ENCODE results near the gene GBGT1. TPM values are rescaled to one million over a fixed set of nuclear protein-coding genes. Genes with fewer than 3 reads are reported as not detected.

GBGT1 gene
- total and polyA plus RNA-seq, 9 of the 15 experiments (the other 6 are each of a cell fraction or from before 2014, with no cell fraction given) = 0.55 to 25.8 (median 13.7) TPM

DNA sequence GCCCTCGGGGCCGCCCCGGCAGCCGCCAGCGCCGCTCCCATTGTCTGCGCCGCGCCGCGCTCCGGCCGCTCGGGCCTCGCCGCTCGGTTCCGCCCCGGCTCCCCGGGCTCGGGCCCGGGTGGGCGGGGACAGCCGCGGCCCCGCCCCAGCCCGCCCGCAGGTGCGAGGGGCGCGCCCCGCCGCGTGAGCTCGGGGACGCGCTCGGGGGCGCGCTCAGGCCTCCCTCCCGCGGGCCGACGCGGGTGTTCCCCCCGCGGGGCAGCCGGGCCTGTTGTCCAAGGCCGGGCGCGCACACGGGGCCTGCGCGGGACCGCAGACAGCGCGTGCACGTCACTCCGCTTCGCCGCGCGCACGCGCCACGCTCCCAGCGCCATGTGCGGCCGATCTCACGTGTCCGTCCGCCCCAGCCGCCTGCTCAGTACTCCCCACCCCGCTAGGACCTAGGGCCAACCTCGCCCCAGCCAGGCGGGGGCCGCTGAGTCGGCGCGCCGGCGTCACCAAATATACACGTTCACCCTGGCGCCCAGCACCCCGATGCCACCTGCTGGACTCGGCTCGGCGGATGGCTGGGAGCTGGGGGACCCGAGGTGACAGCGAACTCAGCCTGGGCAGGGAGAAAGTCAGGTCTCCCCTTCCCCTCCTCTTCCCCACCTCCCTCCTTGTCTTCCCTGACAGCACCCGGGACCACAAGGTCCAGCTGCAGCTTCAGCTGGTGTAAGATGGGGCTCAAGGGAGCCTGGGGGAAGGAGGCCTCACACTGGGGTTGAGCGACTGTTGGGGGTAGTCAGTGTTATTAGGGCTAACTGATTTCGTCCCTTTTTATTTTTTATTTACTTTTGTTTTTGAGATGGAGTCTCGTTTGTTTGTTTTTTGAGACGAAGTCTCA lies 14.3 kb downstream of the GBGT1 start:
- Histone ChIP-seq H3K4me3 (peak overlapping the region; percentile 80), H3K36me3 (ENCODE audit: control insufficient read depth, insufficient read depth, low read length) (peaks cover 21% of the 10 kb centered on the region; the same call in 1 of the 3 replicates), H3K4me2 (ENCODE audit: insufficient read depth, low read length) (peak overlapping the region; percentile 86), H3K79me2 (ENCODE audit: control insufficient read depth, insufficient read depth, low read length) (peaks cover 43% of the 10 kb centered on the region), H3K9me1 (ENCODE audit: control insufficient read depth, insufficient read depth, low read length) (no peaks in the 10 kb centered on the region), H3K4me1 (replicated peaks in 1 of 2; ENCODE audit: control insufficient read depth in 2 of 2, insufficient read depth in 2 of 2, low read length in 2 of 2) (peaks cover 14 to 61% of the 10 kb centered on the region in 2 experiments), H3K9me3 (replicated peaks; ENCODE audit: control insufficient read depth, insufficient read depth, low read depth, low read length) (no peaks in the 10 kb centered on the region), H3K27me3 (ENCODE audit: control insufficient read depth in 2 of 2, insufficient read depth in 2 of 2, low read length in 2 of 2) (no peaks in the 10 kb centered on the region), H3K27ac (ENCODE audit: extremely low read depth, low read depth, low read length) (peak overlapping the region; percentile 75), H4K20me1 (replicated peaks; ENCODE audit: control insufficient read depth, insufficient read depth, low read length) (peaks cover 22% of the 10 kb centered on the region; the same call in 1 of the 2 replicates), H2AFZ (ENCODE audit: low read depth, low read length) (peak overlapping the region; percentile 80), H3K9ac (ENCODE audit: insufficient read depth in 1 of 2, low read depth in 2 of 2, low read length in 2 of 2) (peak overlapping the region; percentile 83 to 99)
- POLR2A ChIA-PET = interaction anchor here (0.6 to 1.0 kb wide), 2 partner anchors 9 to 11 kb away, joined by 3 read pairs; no protein-coding TSS in a partner anchor
- intact Hi-C loops (cut with micrococcal nuclease) (loop anchor here (5.0 kb wide), 3 partner anchors 107 to 172 kb away; partner anchors contain the start of gene GFI1B), in situ Hi-C loops (cut with MboI) (loop anchor here (5.0 kb wide), 1 partner anchor 42 kb away; no protein-coding TSS in a partner anchor)
- FAIRE-seq (peak; percentile 92), DNase-seq (ENCODE audit: extremely low read depth in 1 of 4, low spot score in 3 of 4) (peak; percentile 95 to 98 (median 98)), ATAC-seq (peak; percentile 86)
- 2% methylated on average over 46 of the region's 95 CpGs for WGBS (ENCODE audit: insufficient coverage, low coverage, missing lambda C conversion rate)
- CTCF ChIA-PET (ENCODE audit: low intra/inter-chr PET ratio) = interaction anchor here (0.6 kb wide), 1 partner anchor 109 kb away, joined by 3 read pairs; no protein-coding TSS in a partner anchor
- TSS peak; percentile 89 for BruUV-seq (replicated peaks)
- TF ChIP-seq CHD1 (IDR thresholded peaks at IDR 0.05; ENCODE audit: low read length) (no peak), SPI1 (IDR thresholded peaks at IDR 0.05; ENCODE audit: borderline replicate concordance, low read depth, low read length) (no peak), ZNF699 (CRISPR knock-in tag; IDR thresholded peaks at IDR 0.05; ENCODE audit: insufficient replicate concordance) (no peak), ZNF431 (CRISPR knock-in tag; IDR thresholded peaks at IDR 0.05) (peak; percentile 76), ZBTB17 (CRISPR knock-in tag; IDR thresholded peaks at IDR 0.05) (peak; percentile 90), IRF2 (CRISPR knock-in tag; IDR thresholded peaks at IDR 0.05) (no peak), SMAD3 (CRISPR knock-in tag; conservative IDR thresholded peaks at IDR 0.05) (peak; percentile 66; the same call in 1 of the 2 replicates), SRSF7 (optimal IDR thresholded peaks at IDR 0.05; ENCODE audit: low read depth, low read length) (no peak), MCM7 (IDR thresholded peaks at IDR 0.05) (no peak), TCF7L2 (IDR thresholded peaks at IDR 0.05; ENCODE audit: low read depth, low read length) (no peak), HNRNPK (IDR thresholded peaks at IDR 0.05; ENCODE audit: low read depth, low read length, poor library complexity, severe bottlenecking) (no peak)
- TF ChIP-seq, protein P1, sequence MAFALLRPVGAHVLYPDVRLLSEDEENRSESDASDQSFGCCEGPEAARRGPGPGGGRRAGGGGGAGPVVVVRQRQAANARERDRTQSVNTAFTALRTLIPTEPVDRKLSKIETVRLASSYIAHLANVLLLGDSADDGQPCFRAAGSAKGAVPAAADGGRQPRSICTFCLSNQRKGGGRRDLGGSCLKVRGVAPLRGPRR (CRISPR knock-in tag; IDR thresholded peaks at IDR 0.05) = no peak
- TF ChIP-seq, protein P2, sequence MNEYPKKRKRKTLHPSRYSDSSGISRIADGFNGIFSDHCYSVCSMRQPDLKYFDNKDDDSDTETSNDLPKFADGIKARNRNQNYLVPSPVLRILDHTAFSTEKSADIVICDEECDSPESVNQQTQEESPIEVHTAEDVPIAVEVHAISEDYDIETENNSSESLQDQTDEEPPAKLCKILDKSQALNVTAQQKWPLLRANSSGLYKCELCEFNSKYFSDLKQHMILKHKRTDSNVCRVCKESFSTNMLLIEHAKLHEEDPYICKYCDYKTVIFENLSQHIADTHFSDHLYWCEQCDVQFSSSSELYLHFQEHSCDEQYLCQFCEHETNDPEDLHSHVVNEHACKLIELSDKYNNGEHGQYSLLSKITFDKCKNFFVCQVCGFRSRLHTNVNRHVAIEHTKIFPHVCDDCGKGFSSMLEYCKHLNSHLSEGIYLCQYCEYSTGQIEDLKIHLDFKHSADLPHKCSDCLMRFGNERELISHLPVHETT (CRISPR knock-in tag; conservative IDR thresholded peaks at IDR 0.05 in 1 of 2, IDR thresholded peaks at IDR 0.05 in 1 of 2) = peak in 1 of 2 experiments; percentile 98; a peak in 2 of 4 replicates
- TF ChIP-seq, protein P3, sequence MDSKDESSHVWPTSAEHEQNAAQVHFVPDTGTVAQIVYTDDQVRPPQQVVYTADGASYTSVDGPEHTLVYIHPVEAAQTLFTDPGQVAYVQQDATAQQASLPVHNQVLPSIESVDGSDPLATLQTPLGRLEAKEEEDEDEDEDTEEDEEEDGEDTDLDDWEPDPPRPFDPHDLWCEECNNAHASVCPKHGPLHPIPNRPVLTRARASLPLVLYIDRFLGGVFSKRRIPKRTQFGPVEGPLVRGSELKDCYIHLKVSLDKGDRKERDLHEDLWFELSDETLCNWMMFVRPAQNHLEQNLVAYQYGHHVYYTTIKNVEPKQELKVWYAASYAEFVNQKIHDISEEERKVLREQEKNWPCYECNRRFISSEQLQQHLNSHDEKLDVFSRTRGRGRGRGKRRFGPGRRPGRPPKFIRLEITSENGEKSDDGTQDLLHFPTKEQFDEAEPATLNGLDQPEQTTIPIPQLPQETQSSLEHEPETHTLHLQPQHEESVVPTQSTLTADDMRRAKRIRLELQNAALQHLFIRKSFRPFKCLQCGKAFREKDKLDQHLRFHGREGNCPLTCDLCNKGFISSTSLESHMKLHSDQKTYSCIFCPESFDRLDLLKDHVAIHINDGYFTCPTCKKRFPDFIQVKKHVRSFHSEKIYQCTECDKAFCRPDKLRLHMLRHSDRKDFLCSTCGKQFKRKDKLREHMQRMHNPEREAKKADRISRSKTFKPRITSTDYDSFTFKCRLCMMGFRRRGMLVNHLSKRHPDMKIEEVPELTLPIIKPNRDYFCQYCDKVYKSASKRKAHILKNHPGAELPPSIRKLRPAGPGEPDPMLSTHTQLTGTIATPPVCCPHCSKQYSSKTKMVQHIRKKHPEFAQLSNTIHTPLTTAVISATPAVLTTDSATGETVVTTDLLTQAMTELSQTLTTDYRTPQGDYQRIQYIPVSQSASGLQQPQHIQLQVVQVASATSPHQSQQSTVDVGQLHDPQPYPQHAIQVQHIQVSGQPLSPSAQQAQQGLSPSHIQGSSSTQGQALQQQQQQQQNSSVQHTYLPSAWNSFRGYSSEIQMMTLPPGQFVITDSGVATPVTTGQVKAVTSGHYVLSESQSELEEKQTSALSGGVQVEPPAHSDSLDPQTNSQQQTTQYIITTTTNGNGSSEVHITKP (IDR thresholded peaks at IDR 0.05; ENCODE audit: partially characterized antibody) = peak; percentile 78

Data from K562 (cell line).